ENCODE results near the gene KARS1.
"Not testable (repeated sequence)": the region's sequence is repeated elsewhere in the genome, so short reads cannot be mapped to it uniquely, and the experiment has no call there.

Gene KARS1

DNA sequence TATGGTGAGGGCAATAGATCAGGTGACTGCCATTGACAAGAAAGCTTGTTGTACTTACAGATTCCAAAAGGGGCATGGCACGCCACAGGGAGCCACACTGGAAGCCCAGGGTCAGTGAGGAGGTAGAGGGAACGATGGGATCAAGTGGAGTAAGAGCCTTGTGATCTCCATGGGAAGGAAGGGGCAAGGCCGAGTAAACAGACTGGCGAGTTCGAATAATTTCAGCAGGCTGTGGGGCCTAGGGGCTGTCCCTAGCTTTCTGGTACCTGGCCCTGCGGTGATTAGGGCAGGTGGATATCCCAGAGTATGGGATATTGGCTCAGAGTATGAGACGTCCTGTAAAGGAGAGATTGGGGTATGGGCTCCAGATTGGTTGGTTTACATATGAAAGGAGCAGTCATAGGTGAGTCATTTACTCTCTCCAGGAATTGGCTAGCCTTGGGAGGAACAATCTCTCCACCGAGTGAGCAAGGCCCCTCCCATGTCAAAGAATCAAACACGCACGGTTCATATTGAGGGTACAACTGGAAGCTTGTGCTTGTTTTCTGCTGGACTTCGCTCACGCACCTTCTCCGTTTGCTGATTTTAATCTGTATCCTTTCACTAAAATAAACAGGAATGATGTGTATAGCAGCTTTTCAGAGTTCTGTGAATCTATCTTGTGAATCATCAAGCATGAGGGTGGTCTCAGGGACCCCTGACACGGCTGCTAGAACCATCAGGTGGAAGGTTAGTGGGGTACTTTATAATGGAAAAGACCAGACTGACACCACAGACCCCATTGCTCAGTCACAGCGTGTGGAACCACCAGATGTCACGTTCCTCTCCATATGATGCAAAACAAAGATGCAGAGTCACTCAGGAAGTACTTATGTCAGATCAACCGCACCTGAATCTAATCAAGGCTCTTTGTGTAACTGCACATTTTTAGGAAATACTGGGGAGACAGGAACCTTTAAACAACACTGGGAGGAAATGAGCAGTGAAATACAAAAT, 53.3 kb downstream of the KARS1 start:
- peak; percentile 67 for DNase-seq (ENCODE audit: extremely low read depth, low read depth)
- TF ChIP-seq, protein P1, sequence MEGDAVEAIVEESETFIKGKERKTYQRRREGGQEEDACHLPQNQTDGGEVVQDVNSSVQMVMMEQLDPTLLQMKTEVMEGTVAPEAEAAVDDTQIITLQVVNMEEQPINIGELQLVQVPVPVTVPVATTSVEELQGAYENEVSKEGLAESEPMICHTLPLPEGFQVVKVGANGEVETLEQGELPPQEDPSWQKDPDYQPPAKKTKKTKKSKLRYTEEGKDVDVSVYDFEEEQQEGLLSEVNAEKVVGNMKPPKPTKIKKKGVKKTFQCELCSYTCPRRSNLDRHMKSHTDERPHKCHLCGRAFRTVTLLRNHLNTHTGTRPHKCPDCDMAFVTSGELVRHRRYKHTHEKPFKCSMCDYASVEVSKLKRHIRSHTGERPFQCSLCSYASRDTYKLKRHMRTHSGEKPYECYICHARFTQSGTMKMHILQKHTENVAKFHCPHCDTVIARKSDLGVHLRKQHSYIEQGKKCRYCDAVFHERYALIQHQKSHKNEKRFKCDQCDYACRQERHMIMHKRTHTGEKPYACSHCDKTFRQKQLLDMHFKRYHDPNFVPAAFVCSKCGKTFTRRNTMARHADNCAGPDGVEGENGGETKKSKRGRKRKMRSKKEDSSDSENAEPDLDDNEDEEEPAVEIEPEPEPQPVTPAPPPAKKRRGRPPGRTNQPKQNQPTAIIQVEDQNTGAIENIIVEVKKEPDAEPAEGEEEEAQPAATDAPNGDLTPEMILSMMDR (IDR thresholded peaks at IDR 0.05; ENCODE audit: low read depth, low read length), result no peak

DNA sequence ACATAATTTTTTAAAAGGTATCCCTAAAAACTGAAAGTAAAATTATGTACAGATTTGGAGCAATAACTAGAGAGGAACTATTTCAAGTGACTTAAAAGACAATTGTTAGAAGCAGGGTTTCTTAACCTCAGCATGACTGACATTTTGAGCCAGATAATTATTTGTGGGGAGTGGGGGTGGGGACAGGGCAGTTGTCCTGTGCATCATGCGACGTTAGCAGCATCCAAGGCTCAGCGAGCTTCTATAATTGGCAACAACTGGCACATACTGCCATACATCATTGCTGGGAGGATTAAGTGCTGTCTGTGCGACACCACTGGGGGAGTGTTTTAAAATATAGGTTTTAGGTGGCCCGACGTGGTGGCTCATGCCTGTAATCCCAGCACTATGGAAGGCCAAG, 54.2 kb downstream of the KARS1 start:
- no peak for DNase-seq (ENCODE audit: extremely low read depth, low read depth)
- TF ChIP-seq, protein P1 (IDR thresholded peaks at IDR 0.05; ENCODE audit: low read depth, low read length), result no peak

DNA sequence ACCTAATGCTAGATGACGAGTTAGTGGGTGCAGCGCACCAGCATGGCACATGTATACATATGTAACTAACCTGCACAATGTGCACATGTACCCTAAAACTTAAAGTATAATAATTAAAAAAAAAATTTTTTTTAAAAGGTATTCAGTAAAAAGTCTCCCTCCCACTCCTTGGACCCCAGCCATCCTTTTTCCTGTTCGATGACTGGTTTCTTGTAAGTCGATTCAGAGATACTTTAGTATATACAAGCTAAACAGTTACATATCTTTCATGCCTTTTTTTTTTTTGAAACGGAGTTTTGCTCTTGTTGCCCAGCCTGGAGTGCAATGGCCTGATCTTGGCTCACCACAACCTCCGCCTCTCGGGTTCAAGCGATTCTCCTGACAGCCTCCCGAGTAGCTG, 55.5 kb downstream of the KARS1 start:
- DNase-seq (ENCODE audit: extremely low read depth, low read depth), result not testable (repeated sequence)

DNA sequence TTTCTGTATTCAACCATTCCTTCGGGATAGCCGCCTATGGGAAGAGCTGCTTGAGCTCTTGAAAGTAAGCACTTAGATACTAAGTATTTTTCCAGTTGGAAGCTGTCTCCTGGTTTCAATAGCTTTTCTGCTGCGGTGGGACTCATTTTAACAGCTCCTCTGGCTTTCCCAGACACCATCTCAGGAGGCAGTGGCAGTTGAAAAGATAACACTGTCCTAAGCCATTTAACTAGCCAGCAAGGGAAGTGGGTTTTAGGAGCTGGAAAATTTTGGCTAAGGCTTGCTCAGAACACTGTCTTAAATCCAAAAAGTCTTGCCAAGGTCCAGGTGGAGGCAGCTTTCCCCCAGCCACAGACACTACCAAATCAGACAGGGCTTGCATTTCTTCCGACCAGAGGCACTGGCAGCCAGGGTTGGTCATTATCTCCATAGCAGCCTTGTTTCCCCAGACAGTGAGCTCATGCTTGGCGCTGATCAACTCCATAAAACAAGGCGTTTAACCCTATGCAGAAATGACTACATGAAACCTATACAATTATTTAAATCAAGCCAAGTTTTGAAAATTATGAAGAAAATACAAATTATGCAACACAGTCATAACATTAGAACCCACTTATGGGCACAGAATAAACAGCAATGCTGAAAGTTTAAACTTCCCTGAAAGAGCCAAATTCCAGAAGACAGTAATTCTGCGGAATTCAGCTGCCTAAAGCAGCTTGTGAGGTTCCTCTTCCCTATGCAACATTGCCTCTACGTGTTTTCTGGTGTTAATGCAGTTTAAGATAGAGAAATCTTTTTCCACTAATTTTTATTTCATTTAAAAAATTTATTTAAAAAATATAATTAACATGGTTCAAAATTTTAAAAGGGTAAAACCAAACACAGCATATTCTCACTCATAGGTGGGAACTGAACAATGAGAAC, 56.3 kb downstream of the KARS1 start:
- TF ChIP-seq, protein P1 (IDR thresholded peaks at IDR 0.05; ENCODE audit: low read depth, low read length), result peak; percentile 27
- DNase-seq (ENCODE audit: extremely low read depth, low read depth), result peak; percentile 31

DNA sequence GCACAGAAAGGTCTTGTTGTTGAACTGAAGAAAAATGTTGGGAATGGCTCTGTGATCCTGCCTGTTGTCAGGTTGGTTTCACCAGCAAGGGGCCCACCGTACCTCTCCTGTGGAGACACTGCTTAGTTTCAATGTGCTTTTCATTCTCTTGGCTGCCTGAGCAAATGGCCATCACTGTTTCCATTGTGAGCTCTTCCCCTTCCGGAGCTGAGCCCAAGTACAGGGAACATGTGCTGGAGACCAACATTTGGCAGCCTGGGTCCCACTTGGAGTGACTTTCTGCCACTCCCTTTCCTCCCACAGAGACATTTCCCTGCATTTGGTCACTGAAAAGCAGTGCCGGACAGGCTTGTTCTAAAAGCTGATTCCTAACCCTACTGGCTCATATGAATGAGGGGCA, 58.2 kb downstream of the KARS1 start:
- TF ChIP-seq, protein P1 (IDR thresholded peaks at IDR 0.05; ENCODE audit: low read depth, low read length), result no peak
- no peak for DNase-seq (ENCODE audit: extremely low read depth, low read depth)

DNA sequence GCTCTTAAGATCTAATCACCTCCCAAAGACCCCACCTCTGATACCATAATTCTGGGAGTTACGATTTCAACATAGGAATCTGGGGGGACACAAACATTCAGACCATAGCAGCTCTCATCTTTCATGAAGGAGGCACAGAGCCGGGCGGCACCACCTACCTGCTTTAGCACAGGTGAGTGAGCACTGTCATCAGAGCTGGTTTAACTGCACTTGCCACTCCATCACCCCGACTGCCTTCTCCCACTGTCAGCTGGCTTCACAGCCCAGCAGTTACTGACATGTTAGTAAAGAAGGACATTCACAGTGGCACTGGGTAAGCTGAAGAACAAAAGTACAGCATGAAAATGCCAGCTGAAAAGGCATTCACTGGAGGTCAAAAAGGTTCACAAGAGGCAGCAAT, 58.7 kb downstream of the KARS1 start:
- TF ChIP-seq, protein P1 (IDR thresholded peaks at IDR 0.05; ENCODE audit: low read depth, low read length), result no peak
- DNase-seq (ENCODE audit: extremely low read depth, low read depth), result no peak

DNA sequence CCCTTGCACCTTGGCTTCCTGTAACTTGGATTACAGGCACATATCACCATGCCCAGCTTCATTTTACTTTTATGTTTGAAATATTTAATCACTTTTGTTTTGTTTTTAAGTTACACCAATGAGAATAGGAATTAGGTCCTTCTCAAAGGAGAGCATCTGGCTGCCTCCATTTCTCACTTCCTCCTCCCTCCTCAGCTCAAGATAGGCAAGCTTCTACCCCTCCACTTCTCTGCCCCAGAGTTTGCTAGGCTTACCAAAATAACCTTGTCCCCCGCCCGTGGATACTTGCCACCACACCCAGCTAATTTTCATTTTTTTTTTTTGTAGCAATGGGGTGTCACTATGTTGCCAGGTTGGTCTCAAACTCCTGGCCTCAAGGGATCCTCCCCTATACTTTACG, 63.4 kb downstream of the KARS1 start:
- TF ChIP-seq, protein P1 (IDR thresholded peaks at IDR 0.05; ENCODE audit: low read depth, low read length), result no peak
- DNase-seq (ENCODE audit: extremely low read depth, low read depth), result no peak

All from AG09319 (cell line).